GM12891 (cell line): ENCODE measurements around the gene WDFY3.

Experiments used
- POLR2A ChIP-seq: IDR thresholded peaks from 2 replicates; pipeline ENCODE4 v1.6.1; 2011; ENCODE audit warnings: low read depth, low read length, control low read depth
- POLR2AphosphoS5 ChIP-seq: IDR thresholded peaks from 2 replicates; pipeline ENCODE4 v1.6.1; 2011; ENCODE audit warnings: low read depth, low read length, control low read depth
- SPI1 ChIP-seq: IDR thresholded peaks from 2 replicates; pipeline ENCODE4 v1.6.1; 2011; ENCODE audit warnings: low read depth, low read length, control low read depth

GRCh38 chr4:84920617-84921016 is 45.9 kb downstream of the WDFY3 start:
- TF ChIP-seq POLR2AphosphoS5 (no peak), POLR2A (no peak), SPI1 (no peak)
